K562 treated with DMSO at 1 percent for 4 hours (cell line): ENCODE measurements around the gene C12orf75. TPM values are rescaled to one million over a fixed set of nuclear protein-coding genes. Genes with fewer than 3 reads are reported as not detected.

ENCODE experiments used
- total RNA-seq: library from RNA; unstranded; fragments of 300-600 nt; gene quantifications from 2 replicates; pipeline ENCODE4 v1.2.3, GENCODE V29; 2022; ENCODE audit not compliant: insufficient read depth

C12orf75 gene
- total RNA-seq: not detected in 2 replicates

GRCh38 chr12:105330283-105330930 lies at the start of gene C12orf75:
C12orf75 (plus strand) TSS chr12:105330691; CDS start chr12:105330892, 201 bp downstream.

Other genes starting within 250 kb of the C12orf75 start
- 10.8 and 13.5 TPM in 2 replicates for gene ALDH1L2, start 246.2 kb upstream of the C12orf75 start, total RNA-seq
- 10.3 and 36.3 TPM in 2 replicates for gene WASHC4, start 223.0 kb upstream of the C12orf75 start, total RNA-seq
- 6.9 and 8.1 TPM in 2 replicates for gene APPL2, start 94.5 kb upstream of the C12orf75 start, total RNA-seq